Right forelimb (tissue), 1 donor: Measurements from ENCODE around the gene NTN3.
"Not testable (repeated sequence)": the region's sequence is repeated elsewhere in the genome, so short reads cannot be mapped to it uniquely, and the experiment has no call there.

ENCODE experiments used
- DNase-seq: peaks from one replicate; pipeline ENCODE4 v3.0.0-alpha.2; 2018

The NTN3 gene

GRCh38 chr16:2471016-2471652 lies at the start of gene NTN3:
TSS of gene NTN3 (plus strand) at chr16:2471297. CDS start at chr16:2471702, 405 bp downstream.
- DNase-seq, result peak; percentile 88

GRCh38 chr16:2422123-2422867 lies 48.8 kb upstream of the NTN3 start:
- no peak for DNase-seq

GRCh38 chr16:2424061-2425007 lies 46.8 kb upstream of the NTN3 start:
- DNase-seq, result no peak

- no peak for DNase-seq
These were observed 46.0 kb upstream of the NTN3 start for GRCh38 chr16:2425008-2425518.

GRCh38 chr16:2425825-2426430 lies 45.2 kb upstream of the NTN3 start:
- DNase-seq, result no peak

GRCh38 chr16:2426941-2427361 lies 44.1 kb upstream of the NTN3 start:
- DNase-seq, result no peak

GRCh38 chr16:2427526-2427925 lies 43.6 kb upstream of the NTN3 start:
- no peak for DNase-seq

- no peak for DNase-seq
These were observed 42.9 kb upstream of the NTN3 start for GRCh38 chr16:2428051-2428783.

GRCh38 chr16:2428784-2429033 lies 42.4 kb upstream of the NTN3 start:
- no peak for DNase-seq

- DNase-seq, result peak; percentile 100
These were observed 41.9 kb upstream of the NTN3 start, which contains the start of gene CCNF for GRCh38 chr16:2429034-2429770. TSS of gene CCNF (plus strand) at chr16:2429447. CDS start at chr16:2429482, 35 bp downstream.

GRCh38 chr16:2429771-2430663 lies 41.1 kb upstream of the NTN3 start:
- DNase-seq, result no peak

GRCh38 chr16:2432286-2432685 lies 38.8 kb upstream of the NTN3 start:
- DNase-seq, result no peak

- DNase-seq, result no peak
These were observed 38.1 kb upstream of the NTN3 start for GRCh38 chr16:2432801-2433505.

- not testable (repeated sequence) for DNase-seq
These were observed 35.9 kb upstream of the NTN3 start for GRCh38 chr16:2435236-2435635.

- DNase-seq, result no peak
These were observed 35.0 kb upstream of the NTN3 start for GRCh38 chr16:2436110-2436509.

- no peak for DNase-seq
These were observed 33.9 kb upstream of the NTN3 start for GRCh38 chr16:2437032-2437790.

- no peak for DNase-seq
These were observed 33.0 kb upstream of the NTN3 start for GRCh38 chr16:2438121-2438520.

GRCh38 chr16:2439598-2439997 lies 31.5 kb upstream of the NTN3 start:
- no peak for DNase-seq
